DMS53 treated with DMSO at 0.1 percent for 48 hours (cell line): ENCODE measurements around the gene SLC26A4.

ENCODE experiments used
- DNase-seq: peaks from one replicate; lab custom pipeline; 2025; ENCODE audit not compliant: unreplicated experiment; lab: John Stamatoyannopoulos, UW

Gene SLC26A4

GRCh38 chr7:107743567-107744344 lies 83.1 kb downstream of the SLC26A4 start, which contains the start of gene CBLL1:
Gene CBLL1, plus strand, starts transcription at chr7:107744142. Its CDS starts 22 bp downstream, at chr7:107744164.
- DNase-seq = peak; percentile 97

GRCh38 chr7:107744345-107744750 lies 83.7 kb downstream of the SLC26A4 start:
- no peak for DNase-seq

GRCh38 chr7:107746006-107746405 lies 85.4 kb downstream of the SLC26A4 start:
- DNase-seq = no peak

- no peak for DNase-seq
These were observed 90.5 kb downstream of the SLC26A4 start for GRCh38 chr7:107751113-107751512.

GRCh38 chr7:107754642-107755041 lies 94.0 kb downstream of the SLC26A4 start:
- DNase-seq = no peak

GRCh38 chr7:107758667-107759066 lies 98.0 kb downstream of the SLC26A4 start:
- DNase-seq = no peak

GRCh38 chr7:107767391-107767790 lies 106.8 kb downstream of the SLC26A4 start:
- no peak for DNase-seq
